Hematopoietic multipotent progenitor cell treated with erythropoietin and hydrocortisone succinate and interleukin-3 and kit ligand, for 17 days (in vitro differentiated cells): Measurements from ENCODE around the gene GJB3.

Experiments used
- DNase-seq: peaks from one replicate; pipeline ENCODE4 v3.0.0-alpha.2; 2015; ENCODE audit warnings: low spot score

The GJB3 gene

GRCh38 chr1:34825455-34826091 lies 44.6 kb downstream of the GJB3 start:
- DNase-seq: no peak

- DNase-seq: no peak
These were observed 46.4 kb downstream of the GJB3 start for GRCh38 chr1:34827341-34827941.

GRCh38 chr1:34828611-34829010 lies 47.6 kb downstream of the GJB3 start:
- DNase-seq: no peak

DNA sequence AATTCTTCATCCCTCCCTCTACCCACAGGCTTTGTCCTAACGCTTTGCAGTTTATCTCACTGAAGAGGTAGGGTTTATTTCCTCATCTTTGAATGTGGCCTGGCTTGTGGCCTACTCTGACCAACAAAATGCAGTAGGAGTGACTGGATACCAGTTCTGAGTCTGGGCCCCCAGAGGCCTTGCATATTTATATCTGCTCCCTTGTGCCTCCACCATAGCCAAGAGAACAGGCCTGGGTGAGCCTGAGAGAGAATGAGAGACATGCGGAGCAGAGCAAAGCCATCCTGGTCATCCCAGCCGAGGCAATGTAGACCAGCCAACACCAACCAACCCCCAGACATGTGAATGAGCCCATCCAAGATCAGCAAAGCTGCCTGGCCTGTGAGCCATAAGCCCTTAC lies 48.2 kb downstream of the GJB3 start:
- DNase-seq: no peak

- DNase-seq: no peak
These were observed 50.8 kb downstream of the GJB3 start for GRCh38 chr1:34831721-34832246.

DNA sequence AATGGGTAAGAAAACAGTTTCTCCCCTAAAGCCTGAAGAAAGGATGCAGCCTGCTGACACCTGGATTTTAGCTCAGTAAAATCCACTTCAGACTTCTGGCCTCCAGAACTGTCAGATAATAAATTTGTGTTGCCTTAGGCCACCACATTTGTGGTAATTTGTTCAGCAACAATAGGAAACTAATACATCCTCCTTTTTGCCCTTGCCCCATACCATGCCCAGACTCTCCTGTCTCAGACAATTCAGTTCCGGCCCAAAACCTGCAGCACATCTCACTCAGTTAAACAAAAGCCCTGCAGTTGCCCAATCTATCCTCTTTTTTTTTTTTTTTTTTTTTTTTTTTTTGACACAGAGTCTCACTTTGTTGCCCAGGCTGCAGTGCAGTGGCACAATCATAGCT lies 52.7 kb downstream of the GJB3 start:
- no peak for DNase-seq
